Esophagus squamous epithelium (tissue), 4 donors: ENCODE data around the gene ZNF407.

Experiments used
- POLR2A ChIP-seq, 4 donors: fragments of 450-650 bp; IDR thresholded peaks; one replicate each; pipeline ENCODE4 v1.6.1; 2017; ENCODE audit warnings: antibody characterized with exemption in 4 of 4, mild to moderate bottlenecking in 4 of 4, moderate library complexity in 3 of 4
- TF ChIP-seq, protein P1 (sequence below), 6 experiments: fragments of 450-650 bp in 4 of 6; fragments of 200-600 bp in 2 of 6; sonication (generic) in 2 of 6; IDR thresholded peaks; one replicate each; pipeline ENCODE4 v1.5.1; 2016 to 2019; ENCODE audit warnings: antibody characterized with exemption in 6 of 6, mild to moderate bottlenecking in 4 of 6, moderate library complexity in 4 of 6

DNA sequence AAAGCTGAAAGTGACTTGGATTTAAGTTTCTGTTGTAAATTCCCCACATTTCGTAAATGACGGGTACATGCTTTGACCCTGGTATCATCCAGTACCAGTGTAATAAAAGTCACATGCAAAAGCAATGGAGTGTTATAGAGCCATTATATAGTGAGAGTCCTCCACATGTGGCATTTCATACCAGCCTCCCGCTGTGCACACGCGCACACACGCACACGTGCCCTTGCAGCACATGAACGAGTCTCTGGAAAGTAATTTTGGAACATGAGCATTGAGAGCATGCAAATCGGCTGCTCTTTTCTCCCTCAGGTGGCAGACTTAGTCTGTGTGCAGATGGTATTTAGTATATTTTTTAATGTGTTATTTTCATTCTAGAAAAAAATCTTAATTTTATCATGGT is 198.1 kb downstream of the ZNF407 start:
- TF ChIP-seq, protein P1, sequence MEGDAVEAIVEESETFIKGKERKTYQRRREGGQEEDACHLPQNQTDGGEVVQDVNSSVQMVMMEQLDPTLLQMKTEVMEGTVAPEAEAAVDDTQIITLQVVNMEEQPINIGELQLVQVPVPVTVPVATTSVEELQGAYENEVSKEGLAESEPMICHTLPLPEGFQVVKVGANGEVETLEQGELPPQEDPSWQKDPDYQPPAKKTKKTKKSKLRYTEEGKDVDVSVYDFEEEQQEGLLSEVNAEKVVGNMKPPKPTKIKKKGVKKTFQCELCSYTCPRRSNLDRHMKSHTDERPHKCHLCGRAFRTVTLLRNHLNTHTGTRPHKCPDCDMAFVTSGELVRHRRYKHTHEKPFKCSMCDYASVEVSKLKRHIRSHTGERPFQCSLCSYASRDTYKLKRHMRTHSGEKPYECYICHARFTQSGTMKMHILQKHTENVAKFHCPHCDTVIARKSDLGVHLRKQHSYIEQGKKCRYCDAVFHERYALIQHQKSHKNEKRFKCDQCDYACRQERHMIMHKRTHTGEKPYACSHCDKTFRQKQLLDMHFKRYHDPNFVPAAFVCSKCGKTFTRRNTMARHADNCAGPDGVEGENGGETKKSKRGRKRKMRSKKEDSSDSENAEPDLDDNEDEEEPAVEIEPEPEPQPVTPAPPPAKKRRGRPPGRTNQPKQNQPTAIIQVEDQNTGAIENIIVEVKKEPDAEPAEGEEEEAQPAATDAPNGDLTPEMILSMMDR (IDR thresholded peaks at IDR 0.05) = no peak
- TF ChIP-seq POLR2A (IDR thresholded peaks at IDR 0.05) = no peak
